Thyroid gland (tissue), 4 donors: ENCODE measurements around the gene AP2B1.

Experiments used
- POLR2A ChIP-seq, 2 donors: fragments of 450-650 bp; IDR thresholded peaks; one replicate each; pipeline ENCODE4 v1.6.1; 2017; ENCODE audit warnings: antibody characterized with exemption in 2 of 2, mild to moderate bottlenecking in 2 of 2, moderate library complexity in 1 of 2
- TF ChIP-seq, protein P1 (sequence below), 6 experiments: fragments of 200-600 bp in 3 of 6; fragments of 450-650 bp in 3 of 6; sonication (generic) in 3 of 6; IDR thresholded peaks; one replicate each; pipeline ENCODE4 v1.5.1; 2016 to 2019; ENCODE audit warnings: antibody characterized with exemption in 6 of 6, mild to moderate bottlenecking in 2 of 6, inconsistent platforms in 1 of 6, moderate library complexity in 1 of 6

DNA sequence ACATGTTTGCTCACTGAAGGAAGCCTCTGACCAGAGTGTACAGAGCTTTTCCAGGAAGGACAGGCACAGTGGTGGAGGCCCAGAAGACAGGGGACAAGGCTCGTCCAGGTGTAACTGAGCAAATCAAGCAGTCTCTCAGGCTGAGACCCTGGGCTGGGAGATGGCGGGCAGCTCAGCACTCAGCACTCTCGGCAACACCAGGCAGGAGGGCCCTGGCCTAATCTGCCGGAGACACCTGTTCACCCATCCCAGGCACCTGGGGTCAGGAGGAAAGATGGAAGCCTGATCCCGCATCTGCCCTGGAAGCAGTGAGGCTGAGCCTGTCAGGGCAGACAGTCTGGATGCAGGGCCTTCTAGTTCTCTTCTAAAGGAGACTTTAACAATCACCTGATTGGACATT, 149.1 kb downstream of the AP2B1 start:
- TF ChIP-seq, protein P1, sequence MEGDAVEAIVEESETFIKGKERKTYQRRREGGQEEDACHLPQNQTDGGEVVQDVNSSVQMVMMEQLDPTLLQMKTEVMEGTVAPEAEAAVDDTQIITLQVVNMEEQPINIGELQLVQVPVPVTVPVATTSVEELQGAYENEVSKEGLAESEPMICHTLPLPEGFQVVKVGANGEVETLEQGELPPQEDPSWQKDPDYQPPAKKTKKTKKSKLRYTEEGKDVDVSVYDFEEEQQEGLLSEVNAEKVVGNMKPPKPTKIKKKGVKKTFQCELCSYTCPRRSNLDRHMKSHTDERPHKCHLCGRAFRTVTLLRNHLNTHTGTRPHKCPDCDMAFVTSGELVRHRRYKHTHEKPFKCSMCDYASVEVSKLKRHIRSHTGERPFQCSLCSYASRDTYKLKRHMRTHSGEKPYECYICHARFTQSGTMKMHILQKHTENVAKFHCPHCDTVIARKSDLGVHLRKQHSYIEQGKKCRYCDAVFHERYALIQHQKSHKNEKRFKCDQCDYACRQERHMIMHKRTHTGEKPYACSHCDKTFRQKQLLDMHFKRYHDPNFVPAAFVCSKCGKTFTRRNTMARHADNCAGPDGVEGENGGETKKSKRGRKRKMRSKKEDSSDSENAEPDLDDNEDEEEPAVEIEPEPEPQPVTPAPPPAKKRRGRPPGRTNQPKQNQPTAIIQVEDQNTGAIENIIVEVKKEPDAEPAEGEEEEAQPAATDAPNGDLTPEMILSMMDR (IDR thresholded peaks at IDR 0.05): no peak
- no peak for TF ChIP-seq POLR2A (IDR thresholded peaks at IDR 0.05)
